ENCODE measurements around the gene MCM5.

The MCM5 gene

GRCh38 chr22:35439365-35439717 is 39.4 kb downstream of the MCM5 start:
- DNase-seq (ENCODE audit: extremely low read depth, low read depth) = no peak
- no peak for TF ChIP-seq CTCF (IDR thresholded peaks at IDR 0.05; ENCODE audit: low read depth, low read length, missing control alignments)
- no peak overlapping the region for H3K4me3 ChIP-seq (replicated peaks; ENCODE audit: low read depth, low read length)

GRCh38 chr22:35440129-35440528 is 40.2 kb downstream of the MCM5 start:
- no peak for DNase-seq (ENCODE audit: extremely low read depth, low read depth)
- no peak for TF ChIP-seq CTCF (IDR thresholded peaks at IDR 0.05; ENCODE audit: low read depth, low read length, missing control alignments)
- no peak overlapping the region for H3K4me3 ChIP-seq (replicated peaks; ENCODE audit: low read depth, low read length)

GRCh38 chr22:35441489-35442100 is 41.7 kb downstream of the MCM5 start:
- H3K4me3 ChIP-seq (replicated peaks; ENCODE audit: low read depth, low read length) = no peak overlapping the region
- no peak for TF ChIP-seq CTCF (IDR thresholded peaks at IDR 0.05; ENCODE audit: low read depth, low read length, missing control alignments)
- no peak for DNase-seq (ENCODE audit: extremely low read depth, low read depth)

- TF ChIP-seq CTCF (IDR thresholded peaks at IDR 0.05; ENCODE audit: low read depth, low read length, missing control alignments) = no peak
- no peak overlapping the region for H3K4me3 ChIP-seq (replicated peaks; ENCODE audit: low read depth, low read length)
- no peak for DNase-seq (ENCODE audit: extremely low read depth, low read depth)
Observed at GRCh38 chr22:35442471-35442870, 42.5 kb downstream of the MCM5 start.

- no peak for DNase-seq (ENCODE audit: extremely low read depth, low read depth)
- TF ChIP-seq CTCF (IDR thresholded peaks at IDR 0.05; ENCODE audit: low read depth, low read length, missing control alignments) = no peak
- no peak overlapping the region for H3K4me3 ChIP-seq (replicated peaks; ENCODE audit: low read depth, low read length)
Observed at GRCh38 chr22:35443338-35443737, 43.4 kb downstream of the MCM5 start.

GRCh38 chr22:35443790-35444684 is 44.1 kb downstream of the MCM5 start:
- no peak for TF ChIP-seq CTCF (IDR thresholded peaks at IDR 0.05; ENCODE audit: low read depth, low read length, missing control alignments)
- DNase-seq (ENCODE audit: extremely low read depth, low read depth) = no peak
- H3K4me3 ChIP-seq (replicated peaks; ENCODE audit: low read depth, low read length) = no peak overlapping the region

All from HFF-Myc (cell line).